HG03520 (cell line): Measurements from ENCODE around the gene GP1BA.
"Not testable (repeated sequence)": the region's sequence is repeated elsewhere in the genome, so short reads cannot be mapped to it uniquely, and the experiment has no call there.

ENCODE experiments used
- ATAC-seq: cut with Tn5 transposase; IDR thresholded peaks from one replicate; pipeline ENCODE4 v1.9.1; 2021; ENCODE audit warnings: mild to moderate bottlenecking, moderate library complexity; ENCODE audit not compliant: unreplicated experiment

The GP1BA gene

DNA sequence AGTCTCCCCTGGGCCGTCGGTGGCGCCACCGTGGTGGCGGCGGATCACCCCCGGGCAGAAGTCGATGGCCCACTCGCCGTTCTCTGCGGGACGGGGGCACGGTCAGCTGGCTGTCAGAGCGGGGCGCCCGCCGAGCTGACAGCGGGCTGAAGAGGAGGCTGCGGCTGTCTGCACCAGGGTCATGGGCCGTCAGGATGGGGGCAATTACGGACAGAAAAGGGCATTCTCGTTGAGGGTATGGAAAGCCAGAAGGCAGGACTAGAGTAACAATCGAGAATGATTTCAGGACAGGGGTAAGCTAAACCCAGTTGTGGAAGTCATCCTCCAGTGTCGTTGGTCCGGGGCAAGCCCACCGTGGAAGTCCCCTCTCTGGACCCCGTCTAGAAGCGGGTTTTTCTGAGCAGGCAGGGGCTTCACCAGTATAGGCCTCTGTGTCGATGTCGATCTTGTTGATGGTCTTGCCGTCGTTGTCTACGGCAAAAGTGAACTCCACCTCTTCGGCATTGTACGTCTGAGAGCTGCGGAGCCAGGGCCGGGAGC lies 30.9 kb upstream of the GP1BA start:
- ATAC-seq: no peak

- ATAC-seq: no peak
Observed at GRCh38 chr17:4901648-4902344, 30.3 kb upstream of the GP1BA start.

- no peak for ATAC-seq
Observed at GRCh38 chr17:4902540-4902939, 29.5 kb upstream of the GP1BA start.

DNA sequence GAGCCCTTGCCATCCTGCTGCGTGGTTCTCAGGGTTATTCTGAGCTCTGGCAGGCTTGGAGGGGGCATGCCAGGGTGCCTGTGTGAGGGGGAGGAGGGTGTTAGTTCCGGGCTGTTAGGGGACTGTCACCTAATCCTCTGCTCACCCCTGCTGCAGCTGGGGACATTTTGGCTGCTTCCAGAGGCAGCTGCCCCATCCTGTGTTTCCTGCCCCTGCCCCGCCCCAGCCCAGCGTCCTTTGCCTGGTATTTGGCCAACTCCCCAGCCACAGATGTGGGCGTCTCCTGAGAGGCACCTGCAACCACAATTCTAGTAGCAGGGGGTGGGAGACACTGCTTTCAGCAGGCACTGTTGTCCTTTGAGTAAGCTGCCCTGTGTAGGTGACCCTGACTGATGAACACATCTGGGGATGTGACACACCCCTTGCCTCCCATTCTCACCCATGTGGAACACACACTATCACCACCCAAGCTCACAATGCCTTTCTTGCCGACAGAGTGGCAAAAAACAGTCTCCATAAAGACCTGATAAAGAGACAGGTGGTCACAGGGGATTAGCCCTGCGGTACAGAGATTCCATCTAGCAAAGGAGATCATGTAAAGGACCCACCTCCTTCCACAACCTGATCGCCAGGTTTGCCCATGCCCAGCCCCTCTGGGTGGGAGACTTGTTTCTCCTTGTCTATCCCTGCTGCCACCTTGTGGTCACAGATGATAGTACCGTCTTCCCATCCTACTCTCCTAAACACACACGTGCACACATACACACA lies 28.8 kb upstream of the GP1BA start, which contains the start of gene CHRNE:
CHRNE (minus strand) TSS at position 48 of the 768 bp plus-strand sequence; CDS start at position 13, 35 bp downstream.
- no peak for ATAC-seq

GRCh38 chr17:4906642-4907041 lies 25.4 kb upstream of the GP1BA start:
- ATAC-seq: not testable (repeated sequence)

DNA sequence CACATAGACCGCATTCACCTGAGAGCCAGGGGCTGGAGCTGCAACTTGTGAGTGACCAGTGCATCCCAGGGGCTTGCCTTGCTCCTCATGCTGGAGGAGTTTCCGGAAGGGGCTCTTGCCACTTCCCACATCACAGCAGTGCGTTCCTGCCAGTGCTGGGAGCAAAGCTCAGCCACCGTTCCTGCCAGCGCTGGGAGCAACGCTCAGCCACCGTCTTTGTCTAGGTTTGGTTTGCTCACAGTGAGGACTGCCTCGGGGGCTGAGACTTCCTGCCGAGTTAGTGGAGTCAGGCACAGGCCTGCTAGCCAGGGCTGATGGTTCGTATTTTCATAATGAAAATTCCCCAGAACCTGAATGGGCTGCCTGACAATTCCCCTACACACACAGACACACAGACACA lies 23.8 kb upstream of the GP1BA start:
- no peak for ATAC-seq

DNA sequence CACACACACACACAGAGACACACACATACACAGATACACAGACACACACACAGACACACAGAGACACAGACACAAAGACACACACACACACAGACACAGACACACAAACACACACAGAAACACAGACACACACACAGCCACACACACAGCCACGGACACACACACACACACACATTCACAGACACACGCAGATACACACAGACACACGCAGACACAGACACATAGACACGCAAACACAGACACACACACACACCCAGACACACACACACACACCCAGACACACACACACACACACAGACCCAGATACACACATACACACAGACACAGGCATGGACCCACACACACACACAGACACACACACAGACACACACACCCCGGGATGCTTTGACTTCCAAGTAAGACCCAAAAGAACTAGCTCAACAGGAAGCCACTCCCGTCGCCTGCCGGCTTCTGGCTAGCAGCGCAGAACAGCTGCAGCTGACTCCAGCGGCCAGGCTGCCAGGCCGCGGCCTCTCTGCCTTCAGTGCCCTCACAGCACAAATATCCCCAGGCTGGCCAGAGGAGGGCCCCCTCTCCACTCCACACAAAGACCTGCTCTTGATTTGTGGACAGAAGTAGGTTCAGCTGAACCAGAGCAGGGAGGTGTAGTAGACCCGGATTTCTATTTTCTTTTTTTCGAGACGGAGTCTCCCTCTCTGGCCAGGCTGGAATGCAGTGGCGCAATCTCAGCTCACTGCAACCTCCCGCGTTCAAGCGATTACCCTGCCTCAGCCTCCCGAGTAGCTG lies 23.2 kb upstream of the GP1BA start:
- ATAC-seq: no peak

- no peak for ATAC-seq
Observed at GRCh38 chr17:4913994-4914393, 18.1 kb upstream of the GP1BA start.

DNA sequence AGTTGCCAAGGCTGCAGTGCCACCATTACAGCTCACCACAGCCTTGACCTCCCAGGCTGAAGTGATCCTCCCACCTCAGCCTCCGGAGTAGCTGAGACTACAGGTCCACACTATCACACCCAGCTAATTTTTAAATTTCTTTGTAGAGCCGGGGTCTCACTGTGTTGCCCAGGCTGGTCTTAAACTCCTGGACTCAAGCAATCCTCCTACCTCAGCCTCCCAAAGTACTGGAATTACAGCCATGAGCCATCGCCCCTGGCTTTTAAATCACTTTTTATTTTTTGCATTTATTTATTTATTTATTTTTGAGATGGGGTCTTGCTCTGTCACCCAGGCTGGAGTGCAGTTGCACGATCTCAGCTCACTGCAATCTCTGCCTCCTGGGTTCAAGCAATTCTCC lies 17.5 kb upstream of the GP1BA start:
- ATAC-seq: not testable (repeated sequence)

GRCh38 chr17:4919511-4920047 lies 12.5 kb upstream of the GP1BA start:
- no peak for ATAC-seq

DNA sequence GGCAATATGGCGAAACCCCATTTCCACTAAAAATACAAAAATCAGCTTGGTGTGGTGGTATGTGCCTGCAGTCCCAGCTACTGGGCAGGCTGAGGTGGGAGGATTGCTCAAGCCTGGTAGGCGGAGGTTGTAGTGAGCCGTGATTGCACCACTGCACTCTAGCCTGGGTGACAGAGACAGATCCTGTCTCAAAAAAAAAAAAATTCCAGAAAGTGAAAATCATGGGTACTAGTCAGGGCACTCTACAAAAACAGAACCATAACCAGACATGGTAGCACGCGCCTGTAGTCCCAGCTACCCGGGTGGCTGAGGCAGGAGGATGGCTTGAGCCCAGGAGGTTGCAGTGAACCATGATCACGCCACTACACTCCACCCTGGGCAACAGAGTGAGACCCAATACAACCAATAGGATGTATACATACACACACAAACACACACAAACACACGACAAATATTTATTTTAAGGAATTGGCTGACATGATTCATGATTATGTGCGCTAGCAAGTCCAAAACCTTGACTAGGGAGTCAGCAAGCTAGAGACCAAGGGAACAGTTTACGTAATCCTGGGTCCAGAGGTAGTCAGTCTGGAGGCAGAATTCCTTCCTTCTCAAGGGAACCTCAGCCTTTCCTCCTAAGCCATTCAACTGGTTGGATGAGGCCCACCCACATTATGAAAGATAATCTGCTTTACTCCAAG lies 11.6 kb upstream of the GP1BA start:
- ATAC-seq: no peak

- no peak for ATAC-seq
Observed at GRCh38 chr17:4921320-4921719, 10.8 kb upstream of the GP1BA start.

DNA sequence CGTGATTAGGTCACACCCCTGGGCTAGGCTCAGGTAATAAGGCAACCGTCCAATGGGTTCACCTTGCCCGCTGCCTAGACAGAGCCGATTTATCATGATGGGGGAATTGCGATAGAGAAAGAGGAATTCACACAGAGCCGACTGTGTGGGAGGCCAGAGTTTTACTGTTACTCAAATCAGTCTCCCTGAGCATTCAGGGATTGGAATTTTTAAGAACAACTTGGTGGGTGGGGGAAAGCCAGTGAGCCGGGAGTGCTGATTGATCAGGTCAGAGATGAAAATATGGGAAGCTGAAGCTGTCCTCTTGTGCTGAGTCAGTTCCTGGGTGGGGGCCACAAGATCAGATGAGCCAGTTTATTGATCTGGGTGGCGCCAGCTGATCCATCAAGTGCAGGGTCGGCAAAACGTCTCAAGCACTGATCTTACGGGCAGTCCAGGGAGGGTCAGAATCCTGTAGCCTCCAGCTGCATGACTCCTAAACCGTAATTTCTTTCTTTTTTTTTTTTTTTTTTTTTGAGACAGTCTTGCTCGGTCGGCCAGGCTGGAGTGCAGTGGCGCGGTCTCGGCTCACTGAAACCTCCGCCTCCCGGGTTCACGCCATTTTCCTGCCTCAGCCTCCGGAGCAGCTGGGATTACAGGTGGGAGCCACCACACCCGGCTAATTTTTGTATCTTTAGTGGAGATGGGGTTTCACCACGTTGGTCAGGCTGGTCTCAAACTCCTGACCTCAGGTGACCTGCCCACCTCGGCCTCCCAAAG lies 5.3 kb upstream of the GP1BA start:
- ATAC-seq: not testable (repeated sequence)

DNA sequence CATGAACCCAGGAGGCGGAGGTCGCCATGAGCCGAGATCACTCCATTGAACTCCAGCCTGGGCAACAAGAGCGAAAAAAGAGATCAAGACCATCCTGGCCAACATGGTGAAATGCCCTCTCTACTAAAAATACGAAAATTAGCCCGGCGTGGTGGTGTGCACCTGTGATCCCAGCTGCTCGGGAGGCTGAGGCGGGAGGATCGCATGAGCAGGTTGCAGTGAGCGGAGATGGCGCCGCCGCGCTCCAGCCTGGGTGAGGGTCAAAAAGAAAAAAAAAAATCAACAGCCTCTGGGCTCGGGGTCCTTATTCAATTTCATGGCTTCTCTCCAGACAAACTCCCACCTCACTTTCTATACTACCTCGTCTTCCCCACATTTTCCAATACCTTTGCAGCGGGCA lies 3.2 kb upstream of the GP1BA start:
- ATAC-seq: no peak

GRCh38 chr17:4932756-4933155 lies 679 bp downstream of the GP1BA start:
- ATAC-seq: no peak

- ATAC-seq: no peak
Observed at GRCh38 chr17:4933646-4934045, 1.6 kb downstream of the GP1BA start.

- ATAC-seq: no peak
Observed at GRCh38 chr17:4934173-4934979, 2.3 kb downstream of the GP1BA start.

DNA sequence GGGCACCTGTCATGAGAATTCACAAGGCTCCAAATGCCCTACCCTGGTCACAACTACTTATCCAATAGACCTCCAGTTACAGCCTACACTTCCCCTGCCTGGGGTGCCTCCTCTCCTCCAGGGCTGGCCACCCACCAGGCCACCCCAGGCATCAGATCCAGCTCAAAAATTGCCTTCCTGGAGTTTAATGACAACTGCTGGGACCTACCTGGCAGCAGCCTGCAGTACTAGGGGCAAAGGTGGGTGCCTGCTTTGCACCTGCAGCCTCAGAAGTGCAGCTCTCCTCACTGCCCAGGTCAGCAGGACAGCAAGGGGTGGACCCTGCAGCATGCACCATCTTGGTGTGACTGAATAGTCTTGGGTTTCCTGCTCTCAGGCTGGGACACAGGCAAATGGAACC lies 3.6 kb downstream of the GP1BA start:
- ATAC-seq: no peak

- no peak for ATAC-seq
Observed at GRCh38 chr17:4936436-4936835, 4.4 kb downstream of the GP1BA start.
